Endothelial cell of umbilical vein (primary cell): ENCODE measurements around the gene TAPBPL. TPM values are rescaled to one million over a fixed set of nuclear protein-coding genes. Genes with fewer than 3 reads are reported as not detected.
A peak's percentile ranks its signal among the peaks of the same experiment; 100 is the strongest.

ENCODE experiments used
- BruUV-seq: library from RNA; stranded (reverse); fragments of 400-500 nt; replicated peaks from 2 replicates; lab custom pipeline; 2021; lab: Mats Ljungman, UMichigan
- CTCF ChIA-PET: fragments of 300-600, 350-600 bp; sonication (Branson Sonifier 250); formaldehyde crosslinking; loops from one replicate; lab custom pipeline; 2021; ENCODE audit warnings: antibody characterized with exemption, inconsistent platforms; lab: Charles Lee
- POLR2A ChIA-PET: fragments of 300-600, 350-600 bp; sonication (Branson Sonifier 250); formaldehyde crosslinking; loops from one replicate; lab custom pipeline; 2021; ENCODE audit warnings: antibody characterized with exemption, inconsistent platforms; lab: Charles Lee
- DNase-seq: peaks from one replicate; pipeline ENCODE4 v3.0.0-alpha.2; 2011; ENCODE audit warnings: low read depth, low spot score
- FAIRE-seq: peaks from 2 replicates; lab custom pipeline; 2011; peaks lifted over from hg19 to GRCh38; lab: Jason Lieb, UNC
- H2AFZ ChIP-seq: 2 replicates; pipeline ENCODE4 v1.6.0; 2012; ENCODE audit warnings: low read depth, low read length, control low read depth, inconsistent platforms
- H3K27ac ChIP-seq: 2 replicates; pipeline ENCODE4 v1.5.1; 2011; ENCODE audit warnings: low read depth, mild to moderate bottlenecking, control low read depth, low read length, moderate library complexity; ENCODE audit not compliant: insufficient read depth
- H3K27me3 ChIP-seq, 2 experiments: 2 replicates each; pipeline versions ENCODE4 v1.6.0 to v1.6.1; 2011; ENCODE audit warnings: low read length in 2 of 2, mixed read lengths in 1 of 2; ENCODE audit not compliant: control insufficient read depth in 2 of 2, insufficient read depth in 2 of 2
- H3K36me3 ChIP-seq, 2 experiments: 2 replicates in 1 of 2; 3 replicates in 1 of 2; pipeline ENCODE4 v1.5.1; 2011; ENCODE audit warnings: low read length in 2 of 2, mild to moderate bottlenecking in 1 of 2, moderate library complexity in 1 of 2; ENCODE audit not compliant: control insufficient read depth in 2 of 2, insufficient read depth in 2 of 2; ENCODE audit errors: extremely low read depth in 1 of 2
- H3K4me1 ChIP-seq: 3 replicates; pipeline ENCODE4 v1.5.1; 2011; ENCODE audit warnings: mild to moderate bottlenecking, low read length; ENCODE audit not compliant: control insufficient read depth, insufficient read depth; ENCODE audit errors: extremely low read depth
- H3K4me2 ChIP-seq: 2 replicates; pipeline ENCODE4 v1.6.1; 2011; ENCODE audit warnings: low read length, control low read depth, mixed read lengths; ENCODE audit not compliant: insufficient read depth
- H3K4me3 ChIP-seq, 3 experiments: fragments of 200-600 bp in 1 of 3; sonication (generic), shearing (Covaris generic) in 1 of 3; replicated peaks in 1 of 3; 2 replicates each; pipeline ENCODE4 v1.5.1; 2011 to 2016; ENCODE audit warnings: control low read depth in 3 of 3, low read length in 3 of 3, mild to moderate bottlenecking in 2 of 3, inconsistent platforms in 1 of 3, low read depth in 1 of 3, moderate library complexity in 1 of 3; ENCODE audit not compliant: insufficient read depth in 1 of 3
- H3K79me2 ChIP-seq: 2 replicates; pipeline ENCODE4 v1.6.0; 2012; ENCODE audit warnings: low read length, inconsistent platforms; ENCODE audit not compliant: control insufficient read depth, insufficient read depth
- H3K9ac ChIP-seq: replicated peaks from 2 replicates; pipeline ENCODE3; 2011; ENCODE audit warnings: low read length, control low read depth; ENCODE audit not compliant: insufficient read depth; ENCODE audit errors: extremely low read depth
- H3K9me1 ChIP-seq: replicated peaks from 3 replicates; pipeline ENCODE4 v1.6.0; 2011; ENCODE audit warnings: mild to moderate bottlenecking, low read length; ENCODE audit not compliant: control insufficient read depth, insufficient read depth; ENCODE audit errors: extremely low read depth
- H3K9me3 ChIP-seq: replicated peaks from 2 replicates; pipeline ENCODE4 v1.5.1; 2012; ENCODE audit warnings: low read length, inconsistent platforms; ENCODE audit not compliant: control insufficient read depth, insufficient read depth
- H4K20me1 ChIP-seq: replicated peaks from 2 replicates; pipeline ENCODE3; 2011; ENCODE audit warnings: mild to moderate bottlenecking, low read length; ENCODE audit not compliant: control insufficient read depth, insufficient read depth; ENCODE audit errors: extremely low read depth
- EZH2 ChIP-seq: IDR thresholded peaks from 2 replicates; pipeline ENCODE4 v1.6.1; 2012; ENCODE audit warnings: borderline replicate concordance, low read depth, mild to moderate bottlenecking, moderate library complexity, low read length, inconsistent platforms; ENCODE audit not compliant: severe bottlenecking
- FOS ChIP-seq: IDR thresholded peaks from 2 replicates; pipeline ENCODE4 v1.6.1; 2011; ENCODE audit warnings: mild to moderate bottlenecking, low read length, moderate library complexity, borderline replicate concordance; ENCODE audit not compliant: insufficient read depth
- GATA2 ChIP-seq: IDR thresholded peaks from 2 replicates; pipeline ENCODE4 v1.7.0; 2011; ENCODE audit warnings: low read depth, mild to moderate bottlenecking, moderate library complexity, mixed read lengths, low read length; ENCODE audit not compliant: insufficient read length, insufficient read depth
- JUN ChIP-seq: IDR thresholded peaks from 2 replicates; pipeline ENCODE4 v1.6.1; 2011; ENCODE audit warnings: borderline replicate concordance, low read depth; ENCODE audit not compliant: insufficient read length, insufficient read depth
- MYC ChIP-seq: IDR thresholded peaks from one replicate; pipeline ENCODE4 v1.6.1; 2011; ENCODE audit warnings: mild to moderate bottlenecking, low read depth, low read length
- POLR2A ChIP-seq: IDR thresholded peaks from 2 replicates; pipeline ENCODE4 v1.6.1; 2012; ENCODE audit warnings: low read depth, mild to moderate bottlenecking, control low read depth, low read length
- POLR2AphosphoS5 ChIP-seq: IDR thresholded peaks from 2 replicates; pipeline ENCODE4 v1.6.1; 2012; ENCODE audit warnings: low read depth, mild to moderate bottlenecking, control low read depth, low read length, moderate library complexity; ENCODE audit not compliant: insufficient read depth
- dilution Hi-C: fragments of 300-500 bp; cut with MboI; formaldehyde crosslinking; loops from one replicate; pipeline ENCODE4 v1.15.0; 2019; ENCODE audit warnings: low sequenced_read_pairs; ENCODE audit not compliant: extremely low pct_ligation_motif_present
- intact Hi-C: fragments of 100-400 bp; cut with micrococcal nuclease; formaldehyde crosslinking; loops from one replicate; pipeline ENCODE4 v1.10.0; 2022
- polyA plus RNA-seq, 4 experiments: library from polyadenylated mRNA; depleted of rRNA in 3 of 4; stranded (reverse) in 3 of 4; unstranded in 1 of 4; fragments of >200 nt; gene quantifications; 2 replicates each; pipeline versions ENCODE4 v1.2.1 to v1.2.3, GENCODE V29; 2011 to 2012; ENCODE audit warnings: missing spikeins in 1 of 4
- total RNA-seq: library from RNA; stranded (reverse); gene quantifications from 2 replicates; pipeline ENCODE4 v1.2.3, GENCODE V29; 2021
- TF ChIP-seq, protein P1 (sequence below), 2 donors: IDR thresholded peaks; 1 replicate in 1 of 2; 2 replicates in 1 of 2; pipeline ENCODE4 v1.5.1; 2011; ENCODE audit warnings: low read length in 2 of 2, mild to moderate bottlenecking in 2 of 2, moderate library complexity in 2 of 2, control low read depth in 1 of 2, inconsistent platforms in 1 of 2, low read depth in 1 of 2; ENCODE audit not compliant: insufficient read depth in 1 of 2; ENCODE audit errors: extremely low read depth in 1 of 2
- TF ChIP-seq, protein P2 (sequence below): IDR thresholded peaks from 2 replicates; pipeline ENCODE4 v1.6.1; 2011; ENCODE audit not compliant: insufficient read depth, insufficient read length

Gene TAPBPL
- total and polyA plus RNA-seq, 2 donors (not counting 3 experiments of a cell fraction or from before 2014, with no cell fraction given), result 11.7 to 28.6 TPM

DNA sequence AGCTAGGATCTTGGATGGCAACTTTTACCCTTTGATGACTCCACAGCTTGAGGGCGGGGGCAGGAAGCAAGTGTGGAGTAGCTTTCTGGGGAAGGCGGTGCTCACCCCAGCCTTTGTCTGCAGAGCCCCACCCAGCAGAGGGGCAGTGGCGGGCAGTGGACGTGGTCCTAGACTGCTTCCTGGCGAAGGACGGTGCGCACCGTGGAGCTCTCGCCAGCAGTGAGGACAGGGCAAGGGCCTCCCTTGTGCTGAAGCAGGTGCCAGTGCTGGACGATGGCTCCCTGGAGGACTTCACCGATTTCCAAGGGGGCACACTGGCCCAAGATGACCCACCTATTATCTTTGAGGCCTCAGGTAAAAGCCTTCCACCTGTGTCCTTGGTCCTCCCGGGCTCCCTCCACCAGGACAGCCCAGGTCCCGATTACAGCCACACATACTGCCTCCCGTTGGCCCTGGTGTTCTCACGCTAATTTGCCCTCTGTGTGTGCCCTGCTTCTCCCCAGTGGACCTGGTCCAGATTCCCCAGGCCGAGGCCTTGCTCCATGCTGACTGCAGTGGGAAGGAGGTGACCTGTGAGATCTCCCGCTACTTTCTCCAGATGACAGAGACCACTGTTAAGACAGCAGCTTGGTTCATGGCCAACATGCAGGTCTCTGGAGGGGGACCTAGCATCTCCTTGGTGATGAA is 1.2 kb downstream of the TAPBPL start:
- H3K9me3 ChIP-seq, result no peaks in the 10 kb centered on the region
- peak; percentile 29 for TF ChIP-seq POLR2AphosphoS5
- TF ChIP-seq JUN, result no peak
- TF ChIP-seq POLR2A, result no peak
- no peak for TF ChIP-seq EZH2
- peak overlapping the region; percentile 62 for H3K4me2 ChIP-seq
- H3K27ac ChIP-seq, result peak overlapping the region; percentile 62
- H3K4me3 ChIP-seq, result peak overlapping the region in 1 of 3 experiments; percentile 51
- H3K4me1 ChIP-seq, result peaks cover 27% of the 10 kb centered on the region
- H2AFZ ChIP-seq, result peak overlapping the region; percentile 79
- ChIA-PET CTCF (interaction anchor here (1.3 to 3.0 kb wide), 5 partner anchors 9 to 127 kb away, joined by 3 to 25 read pairs (median 5); no protein-coding TSS in a partner anchor), POLR2A (interaction anchor here (1.7 kb wide), 1 partner anchor 17 kb away, joined by 8 read pairs; the partner anchor contains the start of gene VAMP1)
- H3K36me3 ChIP-seq, result peaks cover 0 to 7% of the 10 kb centered on the region in 2 experiments
- FAIRE-seq, result peak; percentile 91
- H3K9ac ChIP-seq, result peak overlapping the region; percentile 49
- H4K20me1 ChIP-seq, result no peaks in the 10 kb centered on the region
- no peaks in the 10 kb centered on the region for H3K27me3 ChIP-seq
- dilution Hi-C loops (no loop called here), intact Hi-C loops (loop anchor here (1.0 kb wide), 2 partner anchors 69 to 130 kb away; partner anchors contain the start of gene LTBR)
- BruUV-seq, result no TSS peak
- no peak for DNase-seq
- no peaks in the 10 kb centered on the region for H3K79me2 ChIP-seq
- H3K9me1 ChIP-seq, result no peaks in the 10 kb centered on the region

DNA sequence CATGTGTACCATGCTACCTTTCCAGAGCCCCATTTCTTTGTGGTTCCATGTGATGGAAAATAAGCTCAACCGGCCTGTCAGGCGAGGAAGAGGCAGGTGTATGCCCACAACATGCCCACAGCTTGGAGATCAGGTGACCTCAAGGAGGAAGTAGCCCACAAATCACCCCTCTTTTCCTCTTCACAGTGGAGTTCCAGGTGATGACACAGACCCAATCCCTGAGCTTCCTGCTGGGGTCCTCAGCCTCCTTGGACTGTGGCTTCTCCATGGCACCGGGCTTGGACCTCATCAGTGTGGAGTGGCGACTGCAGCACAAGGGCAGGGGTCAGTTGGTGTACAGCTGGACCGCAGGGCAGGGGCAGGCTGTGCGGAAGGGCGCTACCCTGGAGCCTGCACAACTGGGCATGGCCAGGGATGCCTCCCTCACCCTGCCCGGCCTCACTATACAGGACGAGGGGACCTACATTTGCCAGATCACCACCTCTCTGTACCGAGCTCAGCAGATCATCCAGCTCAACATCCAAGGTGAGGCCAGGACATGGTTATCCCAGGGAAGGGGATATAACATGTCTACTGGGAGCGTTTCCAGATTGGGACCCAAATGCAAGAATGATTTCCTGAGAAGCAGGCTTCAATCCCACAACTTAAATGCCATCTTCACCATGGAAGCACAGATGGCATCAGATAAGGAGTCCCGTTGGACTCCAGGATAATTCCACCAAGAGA is 5.5 kb downstream of the TAPBPL start:
- H3K27me3 ChIP-seq, result no peaks in the 10 kb centered on the region
- H3K4me3 ChIP-seq, result no peak overlapping the region
- no peaks in the 10 kb centered on the region for H3K79me2 ChIP-seq
- no peak for DNase-seq
- TF ChIP-seq, protein P1, sequence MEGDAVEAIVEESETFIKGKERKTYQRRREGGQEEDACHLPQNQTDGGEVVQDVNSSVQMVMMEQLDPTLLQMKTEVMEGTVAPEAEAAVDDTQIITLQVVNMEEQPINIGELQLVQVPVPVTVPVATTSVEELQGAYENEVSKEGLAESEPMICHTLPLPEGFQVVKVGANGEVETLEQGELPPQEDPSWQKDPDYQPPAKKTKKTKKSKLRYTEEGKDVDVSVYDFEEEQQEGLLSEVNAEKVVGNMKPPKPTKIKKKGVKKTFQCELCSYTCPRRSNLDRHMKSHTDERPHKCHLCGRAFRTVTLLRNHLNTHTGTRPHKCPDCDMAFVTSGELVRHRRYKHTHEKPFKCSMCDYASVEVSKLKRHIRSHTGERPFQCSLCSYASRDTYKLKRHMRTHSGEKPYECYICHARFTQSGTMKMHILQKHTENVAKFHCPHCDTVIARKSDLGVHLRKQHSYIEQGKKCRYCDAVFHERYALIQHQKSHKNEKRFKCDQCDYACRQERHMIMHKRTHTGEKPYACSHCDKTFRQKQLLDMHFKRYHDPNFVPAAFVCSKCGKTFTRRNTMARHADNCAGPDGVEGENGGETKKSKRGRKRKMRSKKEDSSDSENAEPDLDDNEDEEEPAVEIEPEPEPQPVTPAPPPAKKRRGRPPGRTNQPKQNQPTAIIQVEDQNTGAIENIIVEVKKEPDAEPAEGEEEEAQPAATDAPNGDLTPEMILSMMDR (IDR thresholded peaks at IDR 0.05; ENCODE audit: extremely low read depth in 1 of 2, insufficient read depth in 1 of 2, low read depth in 1 of 2, low read length in 2 of 2), result no peak
- TF ChIP-seq JUN, result no peak
- no peak for TF ChIP-seq POLR2AphosphoS5
- no peak for TF ChIP-seq FOS
- no peak for TF ChIP-seq MYC
- TF ChIP-seq, protein P2, sequence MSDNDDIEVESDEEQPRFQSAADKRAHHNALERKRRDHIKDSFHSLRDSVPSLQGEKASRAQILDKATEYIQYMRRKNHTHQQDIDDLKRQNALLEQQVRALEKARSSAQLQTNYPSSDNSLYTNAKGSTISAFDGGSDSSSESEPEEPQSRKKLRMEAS, result no peak
- TF ChIP-seq POLR2A, result no peak
- no peak for TF ChIP-seq EZH2
- TF ChIP-seq GATA2, result no peak
- no peak overlapping the region for H2AFZ ChIP-seq
- FAIRE-seq, result no peak
- no peak overlapping the region for H3K9ac ChIP-seq
- dilution Hi-C loops (no loop called here), intact Hi-C loops (no loop called here)
- peaks cover 6 to 19% of the 10 kb centered on the region in 2 experiments for H3K36me3 ChIP-seq
- CTCF ChIA-PET, result interaction anchor here (0.7 to 1.5 kb wide), 2 partner anchors 8 to 33 kb away, joined by 3 to 9 read pairs; no protein-coding TSS in a partner anchor
- H3K27ac ChIP-seq, result no peak overlapping the region
- H3K9me1 ChIP-seq, result no peaks in the 10 kb centered on the region
- no peaks in the 10 kb centered on the region for H4K20me1 ChIP-seq
- POLR2A ChIA-PET, result interaction anchor here (0.7 kb wide), 2 partner anchors 13 to 125 kb away, joined by 4 read pairs; partner anchors contain the start of gene VAMP1
- H3K4me1 ChIP-seq, result peaks cover 16% of the 10 kb centered on the region
- no TSS peak for BruUV-seq
- H3K4me2 ChIP-seq, result no peak overlapping the region
- no peaks in the 10 kb centered on the region for H3K9me3 ChIP-seq
